ENCODE results near the gene ZBTB38. TPM values are rescaled to one million over a fixed set of nuclear protein-coding genes. Genes with fewer than 3 reads are reported as not detected.
A peak's percentile ranks its signal among the peaks of the same experiment; 100 is the strongest.

Gene ZBTB38
- total RNA-seq, 1 experiment from 2014 or later = 162 TPM

DNA sequence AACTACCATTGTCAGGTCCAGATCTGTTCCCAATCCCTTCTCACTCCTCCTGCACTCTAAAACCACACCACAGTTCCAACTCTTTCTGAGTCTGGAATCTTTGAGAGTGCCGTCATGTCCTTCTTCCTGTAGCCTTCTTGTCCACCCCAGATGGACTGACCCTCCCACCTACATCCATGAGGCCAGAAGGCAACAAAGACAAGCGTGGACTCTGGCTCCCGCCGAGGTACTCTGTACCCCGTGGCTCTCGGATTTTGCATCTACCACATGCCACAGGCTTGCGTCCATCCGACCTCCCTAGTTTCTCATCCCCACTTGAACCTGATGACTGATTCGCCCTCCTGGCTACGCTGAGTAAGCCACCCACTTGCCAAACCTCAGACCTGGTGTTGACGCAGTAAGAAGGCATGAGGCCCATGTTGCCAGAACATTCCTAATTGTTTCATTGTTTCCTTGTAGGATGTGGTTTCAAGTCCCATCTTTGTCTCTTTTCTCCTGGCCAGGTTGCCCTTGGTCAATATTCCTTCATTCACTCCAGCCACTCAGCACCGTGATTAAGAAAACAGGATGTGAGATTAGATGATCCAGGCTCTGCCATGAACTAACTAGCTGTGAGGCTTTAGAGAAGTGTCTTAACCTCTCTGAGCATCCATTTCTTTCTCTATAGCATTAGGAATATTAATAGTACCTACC is 1.1 kb upstream of the ZBTB38 start:
- DNase-seq (ENCODE audit: low read depth) = peak; percentile 100

DNA sequence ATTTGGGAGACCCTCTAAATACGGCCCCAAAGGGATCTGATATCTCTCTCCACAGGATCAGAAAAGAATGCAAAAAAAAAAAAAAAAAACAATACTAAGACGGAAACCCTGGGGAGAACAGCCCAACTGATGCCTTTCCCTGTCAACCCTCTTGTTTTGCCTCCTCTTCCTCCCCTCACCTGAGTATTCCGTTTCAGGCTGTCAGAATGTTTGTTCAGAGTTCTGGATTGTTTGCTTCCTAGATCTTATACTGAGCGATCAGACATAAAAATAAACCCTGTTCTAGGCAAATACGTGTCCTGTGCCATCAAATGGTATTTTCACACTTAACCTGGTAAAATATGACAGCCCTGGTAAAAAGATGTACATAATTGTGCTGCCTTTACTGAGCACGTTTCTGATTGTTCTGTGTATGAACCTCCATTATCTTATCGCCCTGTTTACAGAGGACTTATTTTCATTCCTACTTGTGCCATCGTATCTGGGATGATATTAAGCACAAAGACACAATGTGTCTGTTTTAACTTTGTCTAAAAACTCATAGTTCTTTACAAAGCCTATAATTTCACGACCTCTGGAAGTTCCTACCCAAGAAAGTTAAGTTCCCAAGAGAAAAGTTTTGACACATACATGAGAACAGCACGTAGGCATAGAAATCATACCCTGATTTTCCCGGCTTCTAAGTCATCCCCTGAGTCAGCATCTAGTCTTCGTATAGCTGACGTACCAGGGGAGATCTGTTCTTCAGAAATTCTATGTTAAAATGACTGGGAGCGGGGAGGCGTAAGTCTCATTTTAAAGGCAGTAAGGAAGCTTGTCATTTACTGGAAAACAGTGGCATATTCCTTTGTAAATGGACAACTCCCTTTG is 856 bp downstream of the ZBTB38 start:
- DNase-seq (ENCODE audit: low read depth) = peak; percentile 81

DNA sequence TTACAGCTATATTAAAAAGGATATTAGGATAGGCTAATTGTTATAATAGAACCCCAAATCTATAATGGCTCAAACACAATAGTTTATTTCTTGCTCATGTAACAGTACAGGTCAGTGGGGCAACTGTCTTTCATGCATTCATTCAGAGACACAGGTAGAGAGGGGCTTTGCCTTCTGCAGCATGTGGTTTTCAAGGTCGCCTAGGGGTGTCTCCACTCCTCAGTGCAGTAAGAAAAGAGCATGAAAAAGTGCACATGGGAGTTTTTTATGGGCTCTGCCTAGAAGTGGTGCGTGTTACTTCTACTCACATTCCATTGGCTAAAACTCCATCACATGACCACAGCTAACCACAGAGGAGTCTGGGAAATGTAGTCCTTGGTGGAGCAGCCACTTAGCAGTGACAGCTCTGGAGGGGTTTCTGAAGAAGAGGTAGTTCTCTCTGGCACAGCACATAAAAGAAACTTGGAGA is 1.8 kb downstream of the ZBTB38 start:
- DNase-seq (ENCODE audit: low read depth) = peak; percentile 94

DNA sequence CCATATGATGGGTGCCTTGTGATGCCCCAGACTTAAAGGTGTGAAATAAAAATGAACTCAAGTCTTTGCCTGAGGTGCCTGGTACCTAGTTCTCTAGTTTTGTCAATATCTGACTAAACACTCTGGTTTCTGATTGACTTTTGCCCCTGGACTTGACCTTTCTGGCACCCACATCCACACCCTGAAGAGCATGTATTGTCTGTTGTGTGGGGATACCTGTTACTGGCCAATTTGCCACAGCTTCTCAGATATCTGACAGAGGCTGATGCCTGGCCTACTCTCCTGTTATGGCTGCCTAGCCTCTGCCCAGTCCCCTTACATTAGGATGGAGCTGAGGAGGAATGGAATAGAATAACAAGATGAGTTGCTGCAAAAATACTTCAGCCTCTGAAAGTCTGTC is 3.6 kb downstream of the ZBTB38 start:
- DNase-seq (ENCODE audit: low read depth) = no peak

DNA sequence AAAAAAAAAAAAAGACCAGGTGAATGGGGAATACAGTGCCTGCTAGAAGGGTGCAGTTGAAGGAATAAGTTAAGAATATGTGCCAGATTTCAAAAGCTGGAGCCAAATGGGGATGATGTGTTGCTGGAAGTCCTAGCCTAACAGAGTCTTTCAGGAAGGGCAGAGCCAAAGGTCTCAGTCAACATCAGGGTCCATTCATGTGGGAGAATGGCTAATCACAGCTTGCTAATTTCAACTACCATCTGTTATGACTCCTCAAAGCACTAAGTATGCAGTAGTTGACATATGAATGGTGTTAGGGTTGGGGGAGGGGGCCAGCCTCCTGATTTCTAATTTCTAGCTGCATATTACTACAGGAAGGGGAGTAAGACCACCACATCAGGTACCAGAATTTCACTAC is 4.4 kb downstream of the ZBTB38 start:
- DNase-seq (ENCODE audit: low read depth) = no peak

DNA sequence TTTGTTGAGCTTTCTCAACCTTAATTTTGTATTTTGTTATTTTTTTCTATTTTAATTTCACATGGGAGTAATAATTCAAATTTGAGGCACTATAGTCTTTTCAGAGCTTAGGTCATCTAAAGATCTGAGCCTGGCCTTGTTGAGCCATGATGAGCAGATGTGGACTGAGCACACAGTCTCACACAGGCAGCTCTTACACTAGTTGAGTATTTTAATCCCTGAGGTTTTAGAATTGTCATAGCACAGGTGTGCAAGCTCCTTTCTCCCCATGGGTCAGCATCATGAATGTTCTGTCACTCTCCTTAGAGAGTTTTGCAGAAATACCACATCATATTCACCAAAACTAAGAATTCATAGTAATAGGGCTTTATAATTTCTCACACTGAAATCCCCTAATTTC is 4.9 kb downstream of the ZBTB38 start:
- DNase-seq (ENCODE audit: low read depth) = no peak

DNA sequence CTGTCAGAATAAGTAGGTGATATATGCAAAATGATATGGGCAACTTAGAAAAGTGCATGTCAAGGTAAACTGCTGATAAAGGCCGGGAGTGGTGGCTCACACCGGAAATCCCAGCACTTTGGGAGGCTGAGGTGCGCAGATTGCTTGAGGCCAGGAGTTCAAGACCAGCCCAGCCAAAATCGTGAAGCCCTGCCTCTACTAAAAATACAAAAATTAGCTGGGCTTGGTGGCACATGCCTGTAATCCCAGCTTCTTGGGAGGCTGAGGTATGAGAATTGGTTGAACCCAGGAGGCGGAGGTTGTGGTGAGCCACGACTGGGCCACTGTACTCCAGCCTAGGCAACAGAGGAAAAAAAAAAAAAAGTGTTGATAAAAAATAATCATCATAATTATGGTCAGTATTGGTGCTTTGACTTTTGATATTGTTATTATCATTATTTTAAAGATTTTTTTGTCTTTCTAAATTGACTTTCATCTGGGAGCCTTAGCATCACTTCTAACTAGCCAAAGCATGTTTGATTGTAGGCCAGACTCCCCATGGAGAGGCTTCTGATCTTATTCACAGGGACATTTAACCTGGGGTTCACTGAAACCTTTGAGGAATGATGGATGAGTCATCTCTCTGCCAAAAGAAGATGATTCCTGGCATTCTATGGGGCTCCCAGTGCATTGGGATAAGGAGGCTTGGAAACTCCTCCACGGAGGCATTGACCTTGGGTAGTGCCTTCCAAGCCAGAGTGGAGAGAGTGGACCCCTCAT is 5.6 kb downstream of the ZBTB38 start:
- DNase-seq (ENCODE audit: low read depth) = peak; percentile 76

DNA sequence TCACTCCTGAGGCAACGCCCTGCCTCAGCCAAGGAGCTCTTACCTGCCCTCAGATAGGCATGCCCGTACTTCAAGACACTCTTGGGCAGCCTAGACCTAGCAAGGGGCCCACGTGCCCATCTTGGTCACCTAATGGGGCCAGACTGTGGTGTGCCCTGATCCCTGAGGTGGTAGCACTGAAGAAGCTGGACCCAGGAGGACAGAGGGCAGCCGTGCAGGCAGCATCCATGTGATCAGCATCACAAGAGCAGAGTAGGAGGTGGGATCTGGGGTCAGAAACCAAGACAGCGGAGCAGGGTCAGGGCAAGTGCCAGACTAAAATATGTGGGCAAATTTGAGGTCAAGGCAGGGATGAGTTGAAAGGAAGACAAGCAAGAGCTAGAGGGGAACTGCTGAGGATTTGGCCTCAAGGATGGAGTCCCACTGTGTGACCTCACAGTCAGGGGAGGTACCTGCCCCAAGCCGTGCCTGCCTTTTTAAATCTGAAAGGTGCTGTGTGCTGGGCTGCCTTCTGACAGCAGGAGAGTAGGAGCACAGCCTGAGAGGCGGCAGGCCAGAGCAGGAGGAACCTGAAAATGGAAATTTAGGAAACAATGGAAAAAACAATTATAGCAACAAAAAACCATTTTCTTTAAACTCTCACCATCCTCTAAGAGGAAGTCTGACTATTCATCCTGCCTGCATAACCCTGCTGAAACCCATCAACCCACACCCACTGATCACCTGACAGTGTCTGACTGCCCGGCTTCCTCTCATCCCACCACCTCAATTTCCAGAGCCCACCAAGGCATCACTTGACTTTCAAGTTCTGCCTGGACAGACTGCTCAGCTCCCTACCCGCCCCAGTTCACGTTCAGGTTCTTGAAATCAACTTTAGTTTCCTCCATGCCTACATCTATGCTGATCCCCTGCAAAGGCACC is 7.3 kb downstream of the ZBTB38 start:
- DNase-seq (ENCODE audit: low read depth) = no peak

DNA sequence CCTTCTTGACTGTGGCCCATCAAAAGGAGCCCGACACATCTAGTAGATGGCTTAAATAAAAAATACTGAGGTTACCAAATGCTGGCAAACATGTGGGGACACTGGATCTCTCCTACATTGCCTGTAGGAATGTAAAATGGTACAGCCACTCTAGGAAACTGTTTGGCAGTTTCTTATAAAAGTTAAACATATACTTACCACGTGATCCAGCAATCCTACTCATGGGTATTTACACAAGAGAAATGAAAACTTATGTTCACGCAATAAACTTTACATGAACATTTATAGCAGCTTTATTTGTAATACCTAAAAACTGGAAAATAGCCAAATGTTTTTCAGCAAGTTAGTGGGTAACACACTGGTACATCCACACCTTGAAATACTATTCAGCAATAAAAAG is 9.1 kb downstream of the ZBTB38 start:
- no peak for DNase-seq (ENCODE audit: low read depth)

DNA sequence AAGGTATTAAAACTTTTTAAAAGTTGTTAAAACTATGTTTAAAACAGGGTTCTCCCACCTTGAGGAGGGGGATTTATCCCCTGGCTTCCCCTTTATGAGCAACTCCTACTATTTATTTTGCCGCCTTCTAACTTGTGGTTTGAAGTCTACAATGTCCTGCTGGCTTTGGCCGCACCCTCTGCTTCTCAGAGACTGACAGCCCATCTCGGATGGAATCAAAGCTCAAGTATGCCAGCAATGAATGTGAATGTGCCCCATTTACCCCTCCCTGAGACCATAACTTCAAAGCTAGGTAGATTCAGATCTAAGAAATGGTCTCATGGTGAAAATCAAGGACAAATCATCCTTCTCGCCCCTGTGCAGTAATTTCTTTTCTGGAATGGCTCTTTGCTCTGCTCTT is 10.3 kb downstream of the ZBTB38 start:
- no peak for DNase-seq (ENCODE audit: low read depth)

DNA sequence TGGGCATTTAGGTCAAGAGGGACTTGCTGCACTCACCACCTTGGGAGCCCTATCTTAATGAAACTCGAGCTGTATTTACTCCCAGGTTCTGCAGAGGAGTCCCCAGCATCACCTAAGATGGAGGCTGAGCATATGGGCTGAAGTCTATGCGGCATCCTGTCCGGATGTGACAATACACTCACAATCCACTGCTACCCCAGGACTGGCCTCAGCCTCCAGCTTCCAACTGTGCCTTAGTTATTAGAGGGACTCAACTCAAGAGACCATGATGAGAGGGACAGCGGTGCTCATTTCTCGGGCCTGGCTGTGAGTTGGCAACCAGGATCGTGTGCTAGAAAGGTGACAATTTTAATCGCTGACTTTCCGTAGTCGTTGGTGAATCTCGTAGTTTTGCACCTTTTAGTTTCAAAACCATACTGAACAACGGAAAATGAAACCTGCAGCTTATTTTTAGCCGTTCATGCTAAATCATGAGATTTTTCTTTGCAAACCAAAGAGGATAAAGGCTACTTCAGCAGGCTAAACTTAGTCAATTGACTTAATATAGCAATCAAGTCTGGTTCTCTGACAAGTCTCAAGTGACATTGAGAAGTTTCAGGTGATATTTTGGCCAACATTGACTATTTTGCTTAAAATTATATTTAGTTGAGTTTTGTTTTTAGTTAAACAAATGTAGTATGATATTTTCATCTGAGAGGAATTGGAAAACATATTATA is 11.1 kb downstream of the ZBTB38 start:
- no peak for DNase-seq (ENCODE audit: low read depth)

DNA sequence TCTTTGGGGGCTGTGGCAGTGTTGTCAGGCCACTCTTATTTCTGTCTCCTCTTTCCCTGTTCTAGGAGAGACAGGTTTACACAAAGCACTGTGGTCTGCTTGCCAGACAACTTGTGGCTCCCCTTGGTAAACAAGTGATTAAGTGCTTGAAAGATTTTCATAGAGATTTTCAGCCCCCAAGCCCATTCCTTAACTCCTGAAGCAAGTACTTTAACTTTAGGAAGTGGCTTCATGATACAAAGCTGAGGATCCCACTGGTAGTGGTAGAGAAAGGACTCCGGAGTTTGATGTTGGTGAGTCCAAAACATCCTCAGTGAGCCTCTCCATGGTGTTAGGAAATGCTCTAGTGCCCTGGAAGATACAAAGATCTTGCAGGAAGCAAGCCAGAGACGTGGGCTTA is 12.0 kb downstream of the ZBTB38 start:
- no peak for DNase-seq (ENCODE audit: low read depth)

DNA sequence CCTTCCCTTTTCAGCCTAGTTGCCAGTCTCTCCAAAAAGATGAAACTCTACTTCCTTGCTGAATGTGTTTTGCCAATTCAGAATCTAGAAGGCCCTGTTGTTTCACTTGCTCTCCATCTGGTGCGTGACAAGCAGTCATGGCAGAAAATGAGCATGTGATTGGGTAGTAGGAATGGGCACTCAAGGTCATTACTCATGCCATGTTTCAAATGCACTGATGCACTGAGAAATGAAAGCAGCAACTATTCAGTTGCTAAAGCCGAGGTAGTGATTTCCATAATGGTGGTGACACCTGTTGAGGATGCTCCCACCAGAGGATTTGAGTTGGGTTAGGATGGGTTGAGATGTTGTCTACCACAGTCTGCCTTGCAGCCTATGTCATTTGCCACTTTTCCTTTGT is 12.7 kb downstream of the ZBTB38 start:
- peak; percentile 45 for DNase-seq (ENCODE audit: low read depth)

DNA sequence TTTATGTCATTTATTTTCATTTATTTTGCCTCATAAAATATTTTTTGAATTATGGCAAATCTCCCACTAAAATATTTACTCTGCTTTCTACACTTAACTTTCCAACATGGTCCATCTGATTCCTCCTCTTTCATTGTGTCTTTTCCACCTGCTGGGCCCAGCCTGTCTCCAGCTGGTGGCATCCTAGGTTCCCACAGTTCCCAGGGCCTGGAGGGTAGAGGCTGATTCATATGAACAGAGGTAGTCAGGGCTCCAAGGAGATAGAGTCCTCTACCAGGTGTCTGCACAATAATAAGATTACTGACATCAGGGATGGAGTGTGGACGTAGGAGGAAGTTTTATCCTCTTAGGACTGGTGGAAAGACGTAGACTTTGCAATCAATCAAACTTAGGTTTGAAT is 14.3 kb downstream of the ZBTB38 start:
- no peak for DNase-seq (ENCODE audit: low read depth)

DNA sequence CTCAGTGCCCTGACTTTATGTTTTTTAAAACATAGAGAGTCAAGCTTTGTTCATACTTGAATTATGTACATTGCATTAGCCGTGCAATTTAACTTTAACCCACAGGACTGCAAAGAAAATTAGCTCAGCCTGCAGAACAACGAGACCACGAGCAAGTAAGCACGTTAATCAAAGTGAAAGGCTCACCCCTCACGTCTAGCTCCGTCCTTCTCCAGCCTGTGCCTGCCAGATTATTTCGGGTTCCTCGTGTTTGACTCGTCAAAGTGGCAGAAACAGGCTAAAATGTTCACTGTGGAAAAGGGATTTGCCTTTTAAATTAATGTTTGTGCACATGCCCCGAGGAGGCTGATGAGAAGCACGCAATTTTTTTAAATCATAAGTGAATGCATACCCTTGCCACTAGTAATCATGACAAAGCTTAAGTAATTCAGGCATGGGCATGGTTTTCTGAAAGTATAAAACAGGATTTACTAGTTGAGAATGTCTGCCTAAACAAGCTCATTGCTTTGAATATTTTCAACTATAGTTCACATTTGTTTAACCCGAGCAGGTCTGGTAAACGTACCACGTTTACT is 15.3 kb downstream of the ZBTB38 start:
- DNase-seq (ENCODE audit: low read depth) = no peak

DNA sequence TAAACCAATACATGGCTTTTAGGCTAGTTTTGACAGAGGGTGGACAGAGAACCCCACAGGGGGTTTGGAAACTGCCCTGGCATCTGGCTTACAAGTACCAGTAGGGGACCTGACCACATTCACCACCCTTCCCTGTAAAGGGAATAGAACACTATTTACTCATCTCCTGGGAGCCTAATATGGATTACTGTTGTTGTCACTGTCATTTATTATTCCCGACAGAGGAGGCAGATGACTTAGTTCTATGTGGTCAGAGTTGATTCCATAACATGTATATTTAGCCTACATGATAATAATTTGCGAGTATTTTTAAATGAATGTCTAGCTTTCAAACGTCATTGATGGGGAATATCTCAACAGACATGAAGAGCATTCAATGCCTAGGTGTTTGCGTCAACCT is 15.9 kb downstream of the ZBTB38 start:
- peak; percentile 58 for DNase-seq (ENCODE audit: low read depth)

DNA sequence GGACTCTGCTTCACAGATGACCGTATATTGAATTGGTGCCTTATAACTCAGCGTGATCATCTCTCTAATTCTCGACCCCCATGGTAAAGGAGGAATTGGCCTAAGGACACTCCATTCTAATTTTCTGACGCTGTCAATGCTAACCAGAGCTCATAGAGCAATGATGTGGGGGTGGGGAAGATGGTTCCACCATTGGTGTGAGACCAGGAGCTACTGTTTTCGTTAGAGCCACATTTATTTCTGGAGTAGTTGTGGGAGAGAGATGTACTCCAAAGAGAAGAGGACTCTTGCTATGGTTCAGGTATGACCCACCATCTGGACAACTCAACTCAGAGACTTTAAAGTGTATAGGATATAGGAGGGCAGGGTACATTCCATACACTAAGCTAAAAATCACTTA is 16.3 kb downstream of the ZBTB38 start:
- no peak for DNase-seq (ENCODE audit: low read depth)

DNA sequence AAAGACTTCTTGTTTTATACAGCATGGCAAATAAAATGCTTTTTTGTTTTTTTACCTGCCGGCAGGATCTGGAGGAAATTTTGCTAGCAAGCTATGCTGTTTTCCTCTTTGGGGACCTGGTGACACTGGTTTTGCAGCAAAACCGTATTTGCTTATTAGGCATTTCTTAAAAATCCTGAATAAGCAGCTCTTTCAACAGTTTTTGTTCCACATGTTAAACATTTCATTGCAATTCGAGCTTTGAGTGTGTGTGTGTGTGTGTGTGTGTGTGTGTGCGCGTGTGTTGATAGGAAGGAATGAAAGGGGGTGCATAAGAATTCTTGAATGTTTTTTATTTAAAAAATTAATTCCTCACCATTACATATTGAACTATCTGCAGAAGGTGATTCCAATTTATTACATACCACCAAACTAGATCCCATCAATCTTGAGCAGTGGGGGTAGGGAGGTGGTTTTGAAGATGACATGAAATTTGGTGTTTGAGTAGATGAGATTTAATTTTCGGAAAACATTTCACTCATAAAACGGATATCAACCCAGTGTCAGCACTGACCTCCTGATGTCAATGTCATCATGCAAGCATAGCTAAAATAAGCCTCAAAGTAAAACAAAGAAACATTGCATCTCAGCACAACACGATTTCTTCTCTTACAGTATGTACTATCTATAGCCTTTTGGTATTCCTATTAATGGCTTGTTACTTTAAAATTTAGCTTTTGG is 17.3 kb downstream of the ZBTB38 start:
- no peak for DNase-seq (ENCODE audit: low read depth)

DNA sequence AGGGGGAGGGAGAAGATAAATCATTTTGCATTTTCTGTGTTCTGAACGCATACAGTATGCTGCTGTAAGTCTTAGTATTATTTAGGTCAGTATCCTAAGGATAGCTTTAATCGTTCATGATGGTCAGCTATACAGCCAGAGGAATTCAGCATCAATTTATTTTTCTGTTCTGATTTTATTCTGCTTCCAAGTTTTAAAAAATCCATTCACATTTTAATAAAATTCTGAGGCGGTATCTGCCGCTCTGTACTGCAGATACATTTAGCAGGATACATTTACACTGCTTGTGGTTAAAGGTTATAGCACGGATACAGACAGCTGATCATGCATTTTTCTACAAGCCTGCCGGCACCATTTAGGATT is 17.8 kb downstream of the ZBTB38 start:
- DNase-seq (ENCODE audit: low read depth) = no peak

DNA sequence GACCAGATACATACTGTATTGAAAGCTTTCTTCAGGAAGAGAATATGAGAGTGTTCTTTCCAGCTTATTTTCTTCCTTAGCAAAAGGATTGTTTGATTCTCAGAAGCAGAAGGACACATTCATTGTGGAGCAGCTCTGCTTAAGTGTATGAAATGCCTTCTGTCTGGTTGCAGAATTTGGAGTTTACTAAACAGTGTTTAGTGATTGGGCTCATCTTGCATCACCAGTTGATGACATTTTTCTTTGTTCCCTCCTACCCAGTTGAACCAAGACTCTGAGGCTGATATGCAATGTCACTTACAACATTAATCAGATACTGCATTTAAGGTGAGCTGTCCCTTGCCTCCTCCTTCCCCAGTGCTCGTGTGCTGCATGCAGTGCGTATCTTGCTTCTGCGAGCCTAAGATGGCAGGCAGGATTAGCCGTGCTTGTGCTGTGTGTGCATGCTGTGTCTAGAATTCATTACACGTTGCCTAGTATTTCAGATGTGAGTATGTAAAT is 18.4 kb downstream of the ZBTB38 start:
- no peak for DNase-seq (ENCODE audit: low read depth)
